Vagina (tissue), 2 donors: ENCODE data around the gene ATAD3B. TPM values are rescaled to one million over a fixed set of nuclear protein-coding genes. Genes with fewer than 3 reads are reported as not detected.
A peak's percentile ranks its signal among the peaks of the same experiment; 100 is the strongest.
"Not testable (repeated sequence)": the region's sequence is repeated elsewhere in the genome, so short reads cannot be mapped to it uniquely, and the experiment has no call there.

ENCODE experiments used
- DNase-seq, 2 donors: peaks; one replicate each; pipeline ENCODE4 v3.0.0-alpha.2; 2017; ENCODE audit errors: extremely low spot score in 2 of 2
- H3K27ac ChIP-seq: fragments of 200-600 bp; sonication (generic); one replicate; pipeline ENCODE4 v1.5.1; 2019
- H3K27me3 ChIP-seq: fragments of 200-600 bp; sonication (generic); one replicate; pipeline ENCODE4 v1.5.1; 2019
- H3K36me3 ChIP-seq, 2 donors: fragments of 200-600 bp; sonication (generic); one replicate each; pipeline ENCODE4 v1.5.1; 2017 to 2019
- H3K4me1 ChIP-seq: fragments of 200-600 bp; sonication (generic); one replicate; pipeline ENCODE4 v1.5.1; 2019
- H3K4me3 ChIP-seq, 2 donors: fragments of 200-600 bp; sonication (generic); 1 replicate in 1 of 2; 2 replicates in 1 of 2; pipeline ENCODE4 v1.5.1; 2016 to 2019
- H3K9me3 ChIP-seq: fragments of 200-600 bp; sonication (generic); one replicate; pipeline ENCODE4 v1.5.1; 2019
- CTCF ChIP-seq, 3 experiments: fragments of 450-650 bp in 2 of 3; fragments of 200-600 bp in 1 of 3; sonication (generic) in 1 of 3; IDR thresholded peaks; one replicate each; pipeline ENCODE4 v1.5.1; 2017 to 2019; ENCODE audit warnings: antibody characterized with exemption in 3 of 3, mild to moderate bottlenecking in 2 of 3, moderate library complexity in 2 of 3
- POLR2A ChIP-seq, 2 donors: fragments of 450-650 bp; IDR thresholded peaks; one replicate each; pipeline ENCODE4 v1.6.1; 2017; ENCODE audit warnings: antibody characterized with exemption in 2 of 2, mild to moderate bottlenecking in 2 of 2, moderate library complexity in 2 of 2
- POLR2AphosphoS5 ChIP-seq, 2 donors: sonication (generic); formaldehyde crosslinking; IDR thresholded peaks; one replicate each; pipeline ENCODE4 v1.9.0; 2017; ENCODE audit warnings: antibody characterized with exemption in 2 of 2, mild to moderate bottlenecking in 2 of 2, low read depth in 1 of 2; ENCODE audit not compliant: insufficient read depth in 1 of 2
- intact Hi-C: fragments of 100-400 bp; cut with DNase I; formaldehyde crosslinking; loops from one replicate; pipeline ENCODE4 v1.15.1; 2023
- total RNA-seq: library from RNA; depleted of rRNA; stranded (reverse); fragments of >200 nt; gene quantifications from one replicate; pipeline ENCODE4 v1.2.3, GENCODE V29; 2016

Gene ATAD3B
- total RNA-seq, 1 donor from 2014 or later: 17.7 TPM

GRCh38 chr1:1460540-1461130 is 10.9 kb upstream of the ATAD3B start:
- H3K4me3 ChIP-seq: no peak overlapping the region
- no peak overlapping the region for H3K27ac ChIP-seq
- TF ChIP-seq CTCF (IDR thresholded peaks at IDR 0.05): no peak
- TF ChIP-seq POLR2AphosphoS5 (IDR thresholded peaks at IDR 0.05; ENCODE audit: insufficient read depth in 1 of 2, low read depth in 1 of 2): no peak
- no peak for TF ChIP-seq POLR2A (IDR thresholded peaks at IDR 0.05)
- no peaks in the 10 kb centered on the region for H3K4me1 ChIP-seq
- H3K9me3 ChIP-seq: no peaks in the 10 kb centered on the region
- no peaks in the 10 kb centered on the region for H3K36me3 ChIP-seq
- intact Hi-C loops: no loop called here
- no peaks in the 10 kb centered on the region for H3K27me3 ChIP-seq
- no peak for DNase-seq

- Histone ChIP-seq H3K27ac (no peak overlapping the region), H3K4me3 (peak overlapping the region in 1 of 2 donors; percentile 6), H3K36me3 (no peaks in the 10 kb centered on the region), H3K27me3 (no peaks in the 10 kb centered on the region), H3K4me1 (no peaks in the 10 kb centered on the region), H3K9me3 (no peaks in the 10 kb centered on the region)
- no peak for TF ChIP-seq POLR2A (IDR thresholded peaks at IDR 0.05)
- TF ChIP-seq CTCF (IDR thresholded peaks at IDR 0.05): no peak
- TF ChIP-seq POLR2AphosphoS5 (IDR thresholded peaks at IDR 0.05; ENCODE audit: insufficient read depth in 1 of 2, low read depth in 1 of 2): no peak
- no peak for DNase-seq
- intact Hi-C loops: no loop called here
Measured at GRCh38 chr1:1461721-1462317, 9.7 kb upstream of the ATAD3B start.

GRCh38 chr1:1462318-1462966 is 9.1 kb upstream of the ATAD3B start:
- H3K27ac ChIP-seq: no peak overlapping the region
- intact Hi-C loops: no loop called here
- no peaks in the 10 kb centered on the region for H3K27me3 ChIP-seq
- TF ChIP-seq POLR2A (IDR thresholded peaks at IDR 0.05) (no peak), CTCF (IDR thresholded peaks at IDR 0.05) (no peak), POLR2AphosphoS5 (IDR thresholded peaks at IDR 0.05; ENCODE audit: insufficient read depth in 1 of 2, low read depth in 1 of 2) (no peak)
- no peak for DNase-seq
- peak overlapping the region in 1 of 2 donors; percentile 6 for H3K4me3 ChIP-seq
- H3K4me1 ChIP-seq: no peaks in the 10 kb centered on the region
- no peaks in the 10 kb centered on the region for H3K36me3 ChIP-seq
- H3K9me3 ChIP-seq: no peaks in the 10 kb centered on the region

GRCh38 chr1:1463312-1463711 is 8.3 kb upstream of the ATAD3B start:
- Histone ChIP-seq H3K36me3 (no peaks in the 10 kb centered on the region), H3K27ac (no peak overlapping the region), H3K4me3 (no peak overlapping the region), H3K4me1 (no peaks in the 10 kb centered on the region), H3K27me3 (no peaks in the 10 kb centered on the region), H3K9me3 (no peaks in the 10 kb centered on the region)
- DNase-seq: no peak
- intact Hi-C loops: no loop called here
- TF ChIP-seq POLR2A (IDR thresholded peaks at IDR 0.05): no peak
- TF ChIP-seq POLR2AphosphoS5 (IDR thresholded peaks at IDR 0.05; ENCODE audit: insufficient read depth in 1 of 2, low read depth in 1 of 2): no peak
- no peak for TF ChIP-seq CTCF (IDR thresholded peaks at IDR 0.05)

- H3K4me1 ChIP-seq: peaks cover 20% of the 10 kb centered on the region
- H3K36me3 ChIP-seq, H3K27ac ChIP-seq, H3K4me3 ChIP-seq, intact Hi-C loops, H3K9me3 ChIP-seq, DNase-seq, H3K27me3 ChIP-seq: not testable (repeated sequence)
Measured at GRCh38 chr1:1468196-1468985, 3.2 kb upstream of the ATAD3B start.
